SK-N-SH treated with all-trans-retinoic acid at 6 μM for 48 hours (cell line): Measurements from ENCODE around the gene CYP4A22.

Experiments used
- ATAC-seq: fragments of 200-7000 bp; cut with Tn5 transposase; 3 replicates; pipeline ENCODE4 v1.9.1; 2020; ENCODE audit warnings: mild to moderate bottlenecking, moderate library complexity
- ARNTL ChIP-seq: fragments of 450-650 bp; formaldehyde crosslinking; IDR thresholded peaks from 2 replicates; pipeline ENCODE4 v1.5.0; 2020; ENCODE audit warnings: low read depth, mild to moderate bottlenecking, moderate library complexity, borderline replicate concordance
- BACH2 ChIP-seq: fragments of 250-450 bp; sonication (Bioruptor Pico); IDR thresholded peaks from 2 replicates; pipeline ENCODE4 v1.9.0; 2021; ENCODE audit warnings: mild to moderate bottlenecking, borderline replicate concordance
- CREB5 ChIP-seq: fragments of 250-450 bp; sonication (Bioruptor Pico); IDR thresholded peaks from 2 replicates; pipeline ENCODE4 v1.5.1; 2020; ENCODE audit warnings: low read depth, mild to moderate bottlenecking, moderate library complexity
- CSDC2 ChIP-seq: fragments of 250-450 bp; sonication (Bioruptor Pico); IDR thresholded peaks from 2 replicates; pipeline ENCODE4 v1.5.0; 2020; ENCODE audit warnings: mild to moderate bottlenecking, moderate library complexity
- ESRRG ChIP-seq: fragments of 250-450 bp; sonication (Bioruptor Pico); IDR thresholded peaks from 2 replicates; pipeline ENCODE4 v1.6.1; 2021; ENCODE audit warnings: mild to moderate bottlenecking
- GLIS3 ChIP-seq: fragments of 250-450 bp; sonication (Bioruptor Pico); IDR thresholded peaks from 2 replicates; pipeline ENCODE4 v1.5.0; 2020; ENCODE audit warnings: mild to moderate bottlenecking, moderate library complexity
- ISL1 ChIP-seq: fragments of 250-450 bp; sonication (Bioruptor Pico); IDR thresholded peaks from 2 replicates; pipeline ENCODE4 v2.1.2; 2022; ENCODE audit warnings: mild to moderate bottlenecking, moderate library complexity
- OSR1 ChIP-seq: fragments of 250-450 bp; sonication (Bioruptor Pico); IDR thresholded peaks from 2 replicates; pipeline ENCODE4 v1.8.0; 2022; ENCODE audit warnings: moderate library complexity, mild to moderate bottlenecking, inconsistent platforms
- PATZ1 ChIP-seq: fragments of 250-450 bp; sonication (Bioruptor Pico); IDR thresholded peaks from 2 replicates; pipeline ENCODE4 v1.8.0; 2020; ENCODE audit warnings: mild to moderate bottlenecking, moderate library complexity, borderline replicate concordance
- PPARA ChIP-seq: fragments of 250-450 bp; sonication (Bioruptor Pico); IDR thresholded peaks from 2 replicates; pipeline ENCODE4 v1.5.0; 2020; ENCODE audit warnings: mild to moderate bottlenecking, borderline replicate concordance
- RARB ChIP-seq: fragments of 250-450 bp; sonication (Bioruptor Pico); IDR thresholded peaks from 2 replicates; pipeline ENCODE4 v1.8.0; 2021; ENCODE audit warnings: mild to moderate bottlenecking, moderate library complexity
- TCF4 ChIP-seq: fragments of 250-450 bp; sonication (Bioruptor Pico); IDR thresholded peaks from 2 replicates; pipeline ENCODE4 v1.8.0; 2021; ENCODE audit warnings: mild to moderate bottlenecking, moderate library complexity, borderline replicate concordance
- TOX ChIP-seq: fragments of 250-450 bp; sonication (Bioruptor Pico); IDR thresholded peaks from 2 replicates; pipeline ENCODE4 v1.8.0; 2021; ENCODE audit warnings: mild to moderate bottlenecking, moderate library complexity, borderline replicate concordance
- ZC3H10 ChIP-seq: fragments of 250-450 bp; sonication (Bioruptor Pico); IDR thresholded peaks from 2 replicates; pipeline ENCODE4 v1.5.1; 2021; ENCODE audit warnings: mild to moderate bottlenecking, moderate library complexity
- ZFP3 ChIP-seq: fragments of 250-450 bp; sonication (Bioruptor Pico); IDR thresholded peaks from 2 replicates; pipeline ENCODE4 v1.5.0; 2020; ENCODE audit warnings: mild to moderate bottlenecking, moderate library complexity
- ZFP30 ChIP-seq: fragments of 450-650 bp; formaldehyde crosslinking; IDR thresholded peaks from 2 replicates; pipeline ENCODE4 v1.5.0; 2022; ENCODE audit warnings: mild to moderate bottlenecking, moderate library complexity
- ZNF565 ChIP-seq: fragments of 450-650 bp; formaldehyde crosslinking; conservative IDR thresholded peaks from 2 replicates; pipeline ENCODE4 v1.5.0; 2020; ENCODE audit warnings: low read depth, mild to moderate bottlenecking, moderate library complexity
- ZNF70 ChIP-seq: fragments of 450-650 bp; formaldehyde crosslinking; IDR thresholded peaks from 2 replicates; pipeline ENCODE4 v1.5.0; 2020; ENCODE audit warnings: mild to moderate bottlenecking, moderate library complexity
- TF ChIP-seq, protein P1 (sequence below): fragments of 250-450 bp; sonication (Bioruptor Pico); IDR thresholded peaks from 2 replicates; pipeline ENCODE4 v1.5.0; 2020; ENCODE audit warnings: mild to moderate bottlenecking, moderate library complexity
- TF ChIP-seq, protein P2 (sequence below): fragments of 250-450 bp; sonication (Bioruptor Pico); IDR thresholded peaks from 2 replicates; pipeline ENCODE4 v1.5.1; 2021; ENCODE audit warnings: mild to moderate bottlenecking, moderate library complexity

CYP4A22 gene

GRCh38 chr1:47180603-47181094, 43.4 kb downstream of the CYP4A22 start (continued):
- TF ChIP-seq ZC3H10 (CRISPR knock-in tag) (no peak), ZFP30 (CRISPR knock-in tag) (no peak), ESRRG (CRISPR knock-in tag) (no peak)

DNA sequence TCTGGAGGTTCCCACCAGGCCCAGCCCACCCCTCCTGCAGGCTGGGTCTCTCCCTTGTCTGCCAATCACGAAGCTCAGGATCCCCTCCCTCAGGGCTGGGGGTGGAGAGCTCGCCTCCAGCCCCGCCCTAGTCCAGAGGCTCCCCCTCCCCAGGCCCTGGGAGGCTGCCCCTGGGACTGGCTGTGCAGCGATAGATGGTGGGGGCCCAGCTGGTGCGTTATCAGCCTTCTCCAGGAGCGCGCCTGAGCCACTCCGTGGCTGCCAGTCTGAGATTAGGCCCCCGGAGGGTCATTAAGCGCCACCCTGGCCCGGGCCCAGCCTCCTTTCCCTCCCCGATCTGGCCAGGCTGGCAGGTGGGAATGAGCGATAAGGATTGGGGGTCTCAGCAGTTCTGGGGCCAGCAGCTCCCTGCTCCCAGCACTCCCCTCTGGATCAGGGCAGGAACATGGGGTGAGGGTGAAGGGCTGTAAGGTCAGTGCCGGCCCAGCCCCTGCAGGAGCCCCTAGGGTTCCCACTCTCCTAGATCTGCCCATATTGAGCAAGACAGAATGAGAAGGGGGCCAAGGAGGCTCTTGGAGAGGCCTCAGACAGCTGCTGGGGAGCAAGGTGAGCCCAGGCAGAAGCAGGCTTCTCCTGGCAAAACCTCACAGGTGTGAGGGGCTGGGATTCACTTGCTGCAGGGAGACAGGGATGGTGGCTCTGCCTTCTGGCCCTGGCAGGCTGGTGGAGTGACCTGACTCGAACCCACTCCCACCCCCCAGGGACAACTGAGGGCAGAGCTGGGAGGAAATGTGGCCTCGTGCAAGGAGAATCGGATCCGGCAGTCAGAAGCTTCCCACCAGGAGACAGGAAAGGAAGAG, 44.1 kb downstream of the CYP4A22 start:
- ATAC-seq = no peak
- TF ChIP-seq TOX = no peak
- TF ChIP-seq OSR1 (CRISPR knock-in tag) = no peak
- TF ChIP-seq PATZ1 = no peak
- TF ChIP-seq ESRRG (CRISPR knock-in tag) = no peak
- TF ChIP-seq ZFP3 (CRISPR knock-in tag) = no peak
- no peak for TF ChIP-seq BACH2 (CRISPR knock-in tag)
- TF ChIP-seq ISL1 (CRISPR knock-in tag) = no peak
- TF ChIP-seq ZFP30 (CRISPR knock-in tag) = no peak
- TF ChIP-seq ARNTL (CRISPR knock-in tag) = no peak
- TF ChIP-seq, protein P1, sequence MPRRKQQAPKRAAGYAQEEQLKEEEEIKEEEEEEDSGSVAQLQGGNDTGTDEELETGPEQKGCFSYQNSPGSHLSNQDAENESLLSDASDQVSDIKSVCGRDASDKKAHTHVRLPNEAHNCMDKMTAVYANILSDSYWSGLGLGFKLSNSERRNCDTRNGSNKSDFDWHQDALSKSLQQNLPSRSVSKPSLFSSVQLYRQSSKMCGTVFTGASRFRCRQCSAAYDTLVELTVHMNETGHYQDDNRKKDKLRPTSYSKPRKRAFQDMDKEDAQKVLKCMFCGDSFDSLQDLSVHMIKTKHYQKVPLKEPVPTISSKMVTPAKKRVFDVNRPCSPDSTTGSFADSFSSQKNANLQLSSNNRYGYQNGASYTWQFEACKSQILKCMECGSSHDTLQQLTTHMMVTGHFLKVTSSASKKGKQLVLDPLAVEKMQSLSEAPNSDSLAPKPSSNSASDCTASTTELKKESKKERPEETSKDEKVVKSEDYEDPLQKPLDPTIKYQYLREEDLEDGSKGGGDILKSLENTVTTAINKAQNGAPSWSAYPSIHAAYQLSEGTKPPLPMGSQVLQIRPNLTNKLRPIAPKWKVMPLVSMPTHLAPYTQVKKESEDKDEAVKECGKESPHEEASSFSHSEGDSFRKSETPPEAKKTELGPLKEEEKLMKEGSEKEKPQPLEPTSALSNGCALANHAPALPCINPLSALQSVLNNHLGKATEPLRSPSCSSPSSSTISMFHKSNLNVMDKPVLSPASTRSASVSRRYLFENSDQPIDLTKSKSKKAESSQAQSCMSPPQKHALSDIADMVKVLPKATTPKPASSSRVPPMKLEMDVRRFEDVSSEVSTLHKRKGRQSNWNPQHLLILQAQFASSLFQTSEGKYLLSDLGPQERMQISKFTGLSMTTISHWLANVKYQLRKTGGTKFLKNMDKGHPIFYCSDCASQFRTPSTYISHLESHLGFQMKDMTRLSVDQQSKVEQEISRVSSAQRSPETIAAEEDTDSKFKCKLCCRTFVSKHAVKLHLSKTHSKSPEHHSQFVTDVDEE (CRISPR knock-in tag) = no peak
- TF ChIP-seq CSDC2 (CRISPR knock-in tag) = no peak
- TF ChIP-seq PPARA (CRISPR knock-in tag) = no peak
- TF ChIP-seq RARB (CRISPR knock-in tag) = no peak
- TF ChIP-seq GLIS3 = no peak
- TF ChIP-seq TCF4 (CRISPR knock-in tag) = no peak
- TF ChIP-seq ZNF565 = no peak
- TF ChIP-seq, protein P2, sequence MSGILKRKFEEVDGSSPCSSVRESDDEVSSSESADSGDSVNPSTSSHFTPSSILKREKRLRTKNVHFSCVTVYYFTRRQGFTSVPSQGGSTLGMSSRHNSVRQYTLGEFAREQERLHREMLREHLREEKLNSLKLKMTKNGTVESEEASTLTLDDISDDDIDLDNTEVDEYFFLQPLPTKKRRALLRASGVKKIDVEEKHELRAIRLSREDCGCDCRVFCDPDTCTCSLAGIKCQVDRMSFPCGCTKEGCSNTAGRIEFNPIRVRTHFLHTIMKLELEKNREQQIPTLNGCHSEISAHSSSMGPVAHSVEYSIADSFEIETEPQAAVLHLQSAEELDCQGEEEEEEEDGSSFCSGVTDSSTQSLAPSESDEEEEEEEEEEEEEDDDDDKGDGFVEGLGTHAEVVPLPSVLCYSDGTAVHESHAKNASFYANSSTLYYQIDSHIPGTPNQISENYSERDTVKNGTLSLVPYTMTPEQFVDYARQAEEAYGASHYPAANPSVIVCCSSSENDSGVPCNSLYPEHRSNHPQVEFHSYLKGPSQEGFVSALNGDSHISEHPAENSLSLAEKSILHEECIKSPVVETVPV (CRISPR knock-in tag) = no peak

DNA sequence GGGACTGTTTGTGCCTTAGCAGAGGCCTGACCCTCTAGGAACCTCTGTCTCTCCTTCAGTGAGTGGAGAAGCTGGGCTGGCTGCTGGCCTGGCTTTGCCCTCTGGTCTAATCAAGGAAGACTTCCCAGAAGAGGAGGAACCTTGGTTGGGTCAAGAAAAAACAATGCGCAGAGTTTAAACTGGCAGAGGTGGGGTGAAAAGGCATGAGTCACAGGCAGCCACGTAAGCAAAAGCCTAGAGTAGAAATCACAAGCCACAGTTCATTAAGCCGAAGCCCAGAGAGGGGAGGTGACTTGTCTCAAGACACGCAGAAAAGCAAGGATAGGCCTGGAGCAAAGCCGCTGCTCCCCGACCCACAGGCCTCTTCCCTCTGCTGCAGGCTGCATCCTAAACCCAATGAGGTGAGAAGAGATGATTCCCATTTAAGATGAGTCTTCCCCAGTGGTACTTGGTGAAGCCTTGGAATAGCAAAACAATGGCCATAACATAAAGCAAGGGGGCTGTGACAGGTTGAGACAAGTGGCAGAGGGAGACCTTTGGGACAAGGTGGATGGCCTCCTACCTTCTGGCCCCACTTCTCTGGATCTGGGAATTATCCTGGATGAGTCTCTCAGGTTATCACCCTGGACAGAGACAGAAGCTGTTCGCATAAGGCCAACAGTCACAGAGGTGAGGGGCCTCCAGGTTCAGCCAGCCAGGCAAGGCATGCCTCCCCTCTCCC, 44.9 kb downstream of the CYP4A22 start:
- no peak for ATAC-seq
- TF ChIP-seq ZC3H10 (CRISPR knock-in tag) = no peak
- TF ChIP-seq TOX = no peak
- no peak for TF ChIP-seq ARNTL (CRISPR knock-in tag)
- TF ChIP-seq, protein P2 (CRISPR knock-in tag) = no peak
- TF ChIP-seq PPARA (CRISPR knock-in tag) = no peak
- TF ChIP-seq ZNF70 (CRISPR knock-in tag) = no peak
- no peak for TF ChIP-seq CREB5 (CRISPR knock-in tag)
- TF ChIP-seq ISL1 (CRISPR knock-in tag) = no peak
- TF ChIP-seq GLIS3 = no peak
- TF ChIP-seq, protein P1 (CRISPR knock-in tag) = no peak
- no peak for TF ChIP-seq PATZ1
- TF ChIP-seq ZNF565 = no peak
- no peak for TF ChIP-seq TCF4 (CRISPR knock-in tag)
- TF ChIP-seq RARB (CRISPR knock-in tag) = no peak
- no peak for TF ChIP-seq ZFP30 (CRISPR knock-in tag)
